H1 (cell line): Measurements from ENCODE around the gene KRTAP1-3.
"Not testable (repeated sequence)": the region's sequence is repeated elsewhere in the genome, so short reads cannot be mapped to it uniquely, and the experiment has no call there.

ENCODE experiments used
- POLR2A ChIP-seq, 2 experiments: IDR thresholded peaks; 1 replicate in 1 of 2; 2 replicates in 1 of 2; pipeline ENCODE4 v1.6.1; 2011; ENCODE audit warnings: low read depth in 2 of 2, low read length in 2 of 2, mild to moderate bottlenecking in 2 of 2; ENCODE audit errors: control extremely low read depth in 1 of 2
- POLR2AphosphoS5 ChIP-seq: IDR thresholded peaks from 2 replicates; pipeline ENCODE4 v1.6.1; 2011; ENCODE audit warnings: low read depth, low read length
- SRF ChIP-seq: IDR thresholded peaks from 2 replicates; pipeline ENCODE4 v1.6.1; 2011; ENCODE audit warnings: mild to moderate bottlenecking, low read depth, low read length, moderate library complexity
- TF ChIP-seq, protein P1 (sequence below): IDR thresholded peaks from 2 replicates; pipeline ENCODE4 v1.6.1; 2011; ENCODE audit warnings: low read length, improper control_type of control experiment

DNA sequence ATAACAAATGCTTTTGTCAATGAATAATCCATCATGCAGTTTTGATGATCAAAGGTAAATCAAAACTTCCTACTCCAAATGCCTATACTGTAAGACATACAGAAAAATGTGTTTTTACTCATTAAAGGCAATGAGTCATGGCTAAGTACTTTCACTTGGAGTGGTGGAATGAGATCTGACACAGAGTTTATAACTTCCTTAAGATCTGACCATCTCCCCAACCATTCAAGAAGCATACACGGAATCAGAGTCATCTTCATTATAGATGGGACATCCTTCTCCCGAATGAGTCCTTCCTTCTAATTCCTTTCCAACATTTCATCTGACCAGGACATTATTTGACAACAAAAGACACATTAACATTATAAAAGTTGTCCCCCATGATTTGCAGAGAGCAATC, 48.8 kb upstream of the KRTAP1-3 start:
- not testable (repeated sequence) for TF ChIP-seq POLR2AphosphoS5; SRF; POLR2A (IDR thresholded peaks at IDR 0.05; ENCODE audit: control extremely low read depth in 1 of 2, low read depth in 2 of 2, low read length in 2 of 2)
- TF ChIP-seq, protein P1, sequence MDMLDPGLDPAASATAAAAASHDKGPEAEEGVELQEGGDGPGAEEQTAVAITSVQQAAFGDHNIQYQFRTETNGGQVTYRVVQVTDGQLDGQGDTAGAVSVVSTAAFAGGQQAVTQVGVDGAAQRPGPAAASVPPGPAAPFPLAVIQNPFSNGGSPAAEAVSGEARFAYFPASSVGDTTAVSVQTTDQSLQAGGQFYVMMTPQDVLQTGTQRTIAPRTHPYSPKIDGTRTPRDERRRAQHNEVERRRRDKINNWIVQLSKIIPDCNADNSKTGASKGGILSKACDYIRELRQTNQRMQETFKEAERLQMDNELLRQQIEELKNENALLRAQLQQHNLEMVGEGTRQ: not testable (repeated sequence)
